Measurements from ENCODE around the gene EVC.

Gene EVC

GRCh38 chr4:5760246-5760645, 49.2 kb downstream of the EVC start:
- DNase-seq (ENCODE audit: low read depth), result no peak
- no peak for TF ChIP-seq CTCF (conservative IDR thresholded peaks at IDR 0.05; ENCODE audit: low read depth, low read length)
- no peak overlapping the region for H3K4me3 ChIP-seq (ENCODE audit: low read length)

GRCh38 chr4:5760936-5761480, 50.0 kb downstream of the EVC start:
- DNase-seq (ENCODE audit: low read depth), result no peak
- TF ChIP-seq CTCF (conservative IDR thresholded peaks at IDR 0.05; ENCODE audit: low read depth, low read length), result no peak

GRCh38 chr4:5770051-5770450, 59.0 kb downstream of the EVC start:
- no peak for DNase-seq (ENCODE audit: low read depth)
- TF ChIP-seq CTCF (conservative IDR thresholded peaks at IDR 0.05; ENCODE audit: low read depth, low read length), result no peak
- H3K4me3 ChIP-seq (ENCODE audit: low read length), result no peak overlapping the region

More at GRCh38 chr4:5760936-5761480, 50.0 kb downstream of the EVC start:
- no peak overlapping the region for H3K4me3 ChIP-seq (ENCODE audit: low read length)

- no peak for DNase-seq (ENCODE audit: low read depth)
- TF ChIP-seq CTCF (conservative IDR thresholded peaks at IDR 0.05; ENCODE audit: low read depth, low read length), result no peak
- no peak overlapping the region for H3K4me3 ChIP-seq (ENCODE audit: low read length)
Observed at GRCh38 chr4:5772528-5773270, 61.7 kb downstream of the EVC start.

GRCh38 chr4:5773271-5773555, 62.2 kb downstream of the EVC start:
- no peak for DNase-seq (ENCODE audit: low read depth)
- no peak for TF ChIP-seq CTCF (conservative IDR thresholded peaks at IDR 0.05; ENCODE audit: low read depth, low read length)
- H3K4me3 ChIP-seq (ENCODE audit: low read length), result no peak overlapping the region

- no peak overlapping the region for H3K4me3 ChIP-seq (ENCODE audit: low read length)
- no peak for TF ChIP-seq CTCF (conservative IDR thresholded peaks at IDR 0.05; ENCODE audit: low read depth, low read length)
- no peak for DNase-seq (ENCODE audit: low read depth)
Observed at GRCh38 chr4:5774416-5775036, 63.5 kb downstream of the EVC start.

- no peak overlapping the region for H3K4me3 ChIP-seq (ENCODE audit: low read length)
- no peak for DNase-seq (ENCODE audit: low read depth)
- no peak for TF ChIP-seq CTCF (conservative IDR thresholded peaks at IDR 0.05; ENCODE audit: low read depth, low read length)
Observed at GRCh38 chr4:5776510-5776909, 65.5 kb downstream of the EVC start.

All from retinal pigment epithelial cell (primary cell).